NCI-H524 (cell line): Measurements from ENCODE around the gene DISC1.
"Not testable (repeated sequence)": the region's sequence is repeated elsewhere in the genome, so short reads cannot be mapped to it uniquely, and the experiment has no call there.

Experiments
- DNase-seq, 2 experiments: peaks; one replicate each; lab custom pipeline; 2025; lab: John Stamatoyannopoulos, UW

DISC1 gene

GRCh38 chr1:231931846-231932454 is 305.4 kb downstream of the DISC1 start:
- DNase-seq = peak in 1 of 2 experiments; percentile 14

- no peak for DNase-seq
Measured at GRCh38 chr1:231933711-231934626, 307.4 kb downstream of the DISC1 start.

GRCh38 chr1:231934797-231935196 is 308.2 kb downstream of the DISC1 start:
- peak; percentile 80 to 92 for DNase-seq

- no peak for DNase-seq
Measured at GRCh38 chr1:231935856-231936255, 309.3 kb downstream of the DISC1 start.

GRCh38 chr1:231936983-231937775 is 310.6 kb downstream of the DISC1 start:
- DNase-seq = peak; percentile 18 to 62

- peak in 1 of 2 experiments; percentile 7 for DNase-seq
Measured at GRCh38 chr1:231938211-231938610, 311.6 kb downstream of the DISC1 start.

DNA sequence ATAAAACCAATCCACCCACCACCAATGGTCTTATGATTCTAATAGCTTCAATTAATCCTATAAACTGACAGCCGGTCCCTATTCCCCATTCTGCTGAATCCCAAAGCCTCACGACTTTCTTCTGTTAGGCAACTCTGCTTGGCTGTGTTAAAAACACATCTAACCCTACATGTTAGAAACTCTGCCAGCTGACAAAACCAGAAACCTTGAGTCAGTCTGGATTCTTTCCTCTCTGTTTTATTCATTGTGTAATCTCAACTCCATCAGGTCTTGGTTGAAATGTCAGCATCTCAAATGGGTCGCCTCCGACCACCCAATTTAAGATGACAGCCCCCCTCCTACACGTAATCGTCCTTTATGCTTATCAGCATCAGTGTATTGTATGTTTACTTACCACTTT is 312.1 kb downstream of the DISC1 start:
- DNase-seq = no peak

DNA sequence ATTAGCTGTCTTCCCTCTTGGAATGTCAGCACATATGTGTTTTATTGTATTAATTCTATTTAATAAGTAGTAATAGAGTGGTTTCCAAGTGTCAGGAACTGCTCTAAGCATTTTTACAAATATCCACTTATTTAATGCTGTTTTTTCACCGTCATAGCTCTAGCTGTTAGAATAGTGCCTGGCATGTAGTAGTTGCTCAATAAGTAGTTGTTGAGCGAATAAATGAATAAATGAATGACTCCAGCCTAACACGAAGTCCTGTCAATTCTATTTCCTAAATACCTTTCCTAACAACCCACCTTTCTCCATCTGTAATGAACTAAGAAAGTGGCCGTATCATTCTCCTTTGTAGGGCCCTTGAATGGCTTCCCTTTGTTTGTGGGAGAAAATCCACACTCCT is 312.5 kb downstream of the DISC1 start:
- DNase-seq = no peak

DNA sequence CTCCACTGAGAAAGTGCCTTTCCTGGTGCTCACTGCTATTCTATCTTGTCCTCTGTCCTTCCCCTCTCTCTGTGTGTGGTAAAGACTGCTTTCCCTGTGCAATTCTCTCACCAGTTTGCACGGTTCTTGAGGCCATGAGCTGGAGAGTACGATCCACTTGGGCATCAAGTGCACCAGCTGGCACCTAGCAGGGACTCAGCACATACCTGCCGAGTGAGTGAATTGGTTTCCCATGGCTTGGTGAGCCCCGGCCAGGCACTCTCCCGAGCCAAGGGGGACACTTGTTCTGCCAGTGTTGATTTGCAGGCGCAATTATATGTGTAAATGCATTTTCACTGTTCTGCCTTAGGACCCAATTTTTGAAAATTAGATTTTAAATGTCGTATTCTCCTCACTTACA is 313.5 kb downstream of the DISC1 start:
- DNase-seq = peak; percentile 67 to 79

DNA sequence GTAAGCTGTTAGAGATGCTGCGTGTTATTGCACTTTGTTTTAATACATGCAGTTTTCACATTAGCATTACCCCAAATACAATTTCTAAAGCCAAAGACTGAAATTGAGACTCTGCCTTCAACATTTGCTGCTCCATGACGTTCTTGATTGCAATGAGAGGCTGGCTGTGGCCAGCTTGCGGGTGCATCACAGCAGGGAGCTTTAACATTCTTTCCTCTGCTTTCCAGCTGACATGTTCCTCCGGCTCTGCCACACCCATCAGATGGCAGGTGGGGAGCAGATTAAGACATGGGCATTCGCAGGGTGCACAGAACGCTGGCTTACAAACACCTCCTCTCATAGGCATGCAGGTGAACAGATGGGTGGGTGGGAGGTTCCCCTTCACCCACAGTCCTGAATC is 314.1 kb downstream of the DISC1 start:
- DNase-seq = peak; percentile 88 to 95

DNA sequence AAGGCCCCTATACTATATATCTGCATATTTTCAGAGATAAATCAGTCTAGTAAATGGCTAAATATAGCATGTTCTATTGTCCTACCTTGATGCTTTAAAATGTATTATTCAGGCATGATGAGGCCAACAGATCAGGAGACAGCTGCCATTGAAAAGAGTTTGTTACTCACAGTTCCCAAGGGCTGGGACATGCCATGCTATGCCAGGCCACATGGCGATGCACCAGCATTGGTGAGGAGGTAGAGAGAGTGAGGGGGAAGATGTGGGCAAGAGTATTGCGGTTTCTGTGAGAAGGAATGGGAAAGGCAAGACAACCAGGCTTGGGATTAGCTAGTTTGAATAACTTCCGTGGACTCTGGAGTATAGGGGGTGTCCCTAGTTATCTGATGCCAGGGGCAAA is 316.5 kb downstream of the DISC1 start:
- no peak for DNase-seq

- DNase-seq = not testable (repeated sequence)
Measured at GRCh38 chr1:231948102-231948501, 321.5 kb downstream of the DISC1 start.

- DNase-seq = no peak
Measured at GRCh38 chr1:231949277-231950091, 322.9 kb downstream of the DISC1 start.

DNA sequence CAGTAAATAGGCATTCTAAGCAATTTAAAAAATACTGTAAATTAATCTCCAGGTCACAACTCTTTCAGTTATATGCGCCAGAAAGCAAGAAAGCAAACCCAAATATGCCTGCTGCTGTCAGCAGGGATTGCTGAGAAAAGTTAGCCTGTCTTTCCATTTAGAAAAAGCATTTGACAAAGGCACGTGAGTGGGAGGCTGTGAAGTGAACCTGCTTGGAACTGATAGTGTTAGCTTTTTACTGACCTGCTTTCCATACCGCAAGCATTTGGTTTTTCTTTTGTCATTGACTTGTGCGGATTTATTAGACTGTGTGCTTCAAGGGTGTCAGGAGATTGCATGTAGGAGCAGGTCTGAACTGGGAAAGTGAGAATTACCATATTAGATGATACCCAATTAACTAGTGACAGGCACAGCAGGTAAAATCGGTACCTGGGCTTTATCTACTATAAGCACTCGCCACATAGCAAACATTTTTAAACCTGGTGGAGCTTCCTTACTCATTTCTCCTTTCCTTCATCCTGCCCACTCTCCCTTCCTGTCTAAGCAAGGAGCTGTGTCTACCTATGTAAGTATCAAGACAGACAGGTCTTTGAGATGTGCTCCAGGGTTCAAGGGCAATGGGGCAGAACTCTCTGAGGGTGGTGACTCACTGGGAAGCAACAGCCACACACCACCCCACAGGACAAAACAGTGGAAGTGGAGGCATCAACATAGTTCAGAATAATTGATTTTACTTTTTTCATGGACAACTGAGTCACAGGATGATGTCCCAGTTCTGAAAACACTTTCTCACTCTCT is 323.9 kb downstream of the DISC1 start:
- no peak for DNase-seq

GRCh38 chr1:231951374-231951773 is 324.8 kb downstream of the DISC1 start:
- no peak for DNase-seq

DNA sequence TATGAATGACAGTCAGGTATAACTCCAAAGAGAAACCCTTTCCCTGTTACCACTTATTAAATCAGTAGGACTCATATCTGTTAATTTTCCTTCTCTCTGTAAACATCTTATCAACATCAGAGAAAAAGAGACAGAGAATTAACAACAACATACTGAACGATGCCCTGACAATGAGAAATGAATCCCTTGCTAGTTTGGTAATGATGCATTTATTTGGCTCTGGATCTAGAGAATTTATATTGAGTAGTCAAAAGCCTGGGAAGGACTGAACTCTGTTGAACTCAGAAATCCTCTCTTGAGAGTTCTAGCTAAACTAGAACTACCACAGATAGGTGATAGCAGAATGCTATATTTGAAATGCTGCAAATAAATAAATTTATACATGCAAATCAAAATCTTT is 325.6 kb downstream of the DISC1 start:
- no peak for DNase-seq

GRCh38 chr1:231953660-231954059 is 327.1 kb downstream of the DISC1 start:
- DNase-seq = no peak

DNA sequence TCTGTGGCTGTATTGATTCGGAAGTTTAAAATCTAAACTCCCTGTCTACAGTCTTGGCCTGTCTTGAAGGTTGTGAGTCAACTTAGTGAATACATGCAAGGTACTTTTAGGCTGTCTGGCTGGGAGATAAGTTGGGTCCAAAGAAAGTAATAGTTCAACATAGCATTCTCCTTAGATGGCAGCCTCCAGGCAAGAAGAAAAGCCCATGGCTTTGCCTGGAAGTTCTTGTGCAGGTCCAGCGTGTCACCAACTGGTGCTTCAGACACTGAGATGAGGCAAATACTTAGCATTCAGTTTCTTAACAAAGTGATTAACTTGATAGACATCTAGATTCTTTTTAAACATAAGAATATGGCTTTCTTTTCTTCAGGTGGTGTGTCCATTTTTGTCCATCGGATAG is 328.2 kb downstream of the DISC1 start:
- no peak for DNase-seq

DNA sequence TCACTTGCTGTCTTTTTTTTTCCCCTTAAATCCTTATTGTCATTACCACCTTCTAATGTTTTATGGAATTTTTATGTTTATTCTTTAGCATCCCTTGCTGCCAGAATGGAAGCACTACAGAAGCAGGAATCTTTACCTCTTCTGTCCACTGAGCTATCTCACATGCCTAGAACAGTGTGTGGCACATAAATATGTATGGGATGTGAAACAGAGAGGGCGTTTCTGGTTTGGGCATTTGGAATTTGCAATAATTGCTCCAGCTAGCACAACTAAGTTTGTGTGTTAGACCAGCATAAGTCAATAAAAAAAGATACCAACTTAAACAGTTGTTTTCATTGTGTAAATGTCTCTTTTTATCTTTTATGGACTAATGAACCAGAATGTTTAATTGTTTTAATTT is 330.8 kb downstream of the DISC1 start:
- no peak for DNase-seq

- DNase-seq = no peak
Measured at GRCh38 chr1:231958448-231958847, 331.9 kb downstream of the DISC1 start.
